Vagina (tissue), 2 donors: ENCODE results near the gene GLP1R.

ENCODE experiments used
- POLR2A ChIP-seq, 2 donors: fragments of 450-650 bp; IDR thresholded peaks; one replicate each; pipeline ENCODE4 v1.6.1; 2017; ENCODE audit warnings: antibody characterized with exemption in 2 of 2, mild to moderate bottlenecking in 2 of 2, moderate library complexity in 2 of 2
- POLR2AphosphoS5 ChIP-seq, 2 donors: sonication (generic); formaldehyde crosslinking; IDR thresholded peaks; one replicate each; pipeline ENCODE4 v1.9.0; 2017; ENCODE audit warnings: antibody characterized with exemption in 2 of 2, mild to moderate bottlenecking in 2 of 2, low read depth in 1 of 2; ENCODE audit not compliant: insufficient read depth in 1 of 2
- TF ChIP-seq, protein P1 (sequence below), 3 experiments: fragments of 450-650 bp in 2 of 3; fragments of 200-600 bp in 1 of 3; sonication (generic) in 1 of 3; IDR thresholded peaks; one replicate each; pipeline ENCODE4 v1.5.1; 2017 to 2019; ENCODE audit warnings: antibody characterized with exemption in 3 of 3, mild to moderate bottlenecking in 2 of 3, moderate library complexity in 2 of 3

DNA sequence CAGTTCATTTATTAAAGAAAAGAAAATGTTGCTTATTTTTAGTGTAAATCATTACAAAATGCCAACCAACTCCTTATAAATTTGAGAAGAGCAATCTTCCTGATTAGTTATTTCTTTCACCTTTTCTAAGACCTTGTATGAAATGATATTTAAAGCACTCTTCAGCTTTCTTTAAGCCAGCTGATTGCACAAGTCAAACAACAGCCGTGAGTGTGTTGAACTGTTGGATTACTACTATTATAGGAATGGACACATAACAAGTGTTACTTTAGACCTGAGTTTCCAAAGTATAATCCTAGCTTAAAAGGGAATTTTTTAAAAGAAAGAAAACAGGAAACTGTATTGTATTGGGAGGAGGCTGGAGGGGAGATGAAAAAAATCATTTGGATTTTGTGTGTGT lies 26.8 kb upstream of the GLP1R start:
- TF ChIP-seq, protein P1, sequence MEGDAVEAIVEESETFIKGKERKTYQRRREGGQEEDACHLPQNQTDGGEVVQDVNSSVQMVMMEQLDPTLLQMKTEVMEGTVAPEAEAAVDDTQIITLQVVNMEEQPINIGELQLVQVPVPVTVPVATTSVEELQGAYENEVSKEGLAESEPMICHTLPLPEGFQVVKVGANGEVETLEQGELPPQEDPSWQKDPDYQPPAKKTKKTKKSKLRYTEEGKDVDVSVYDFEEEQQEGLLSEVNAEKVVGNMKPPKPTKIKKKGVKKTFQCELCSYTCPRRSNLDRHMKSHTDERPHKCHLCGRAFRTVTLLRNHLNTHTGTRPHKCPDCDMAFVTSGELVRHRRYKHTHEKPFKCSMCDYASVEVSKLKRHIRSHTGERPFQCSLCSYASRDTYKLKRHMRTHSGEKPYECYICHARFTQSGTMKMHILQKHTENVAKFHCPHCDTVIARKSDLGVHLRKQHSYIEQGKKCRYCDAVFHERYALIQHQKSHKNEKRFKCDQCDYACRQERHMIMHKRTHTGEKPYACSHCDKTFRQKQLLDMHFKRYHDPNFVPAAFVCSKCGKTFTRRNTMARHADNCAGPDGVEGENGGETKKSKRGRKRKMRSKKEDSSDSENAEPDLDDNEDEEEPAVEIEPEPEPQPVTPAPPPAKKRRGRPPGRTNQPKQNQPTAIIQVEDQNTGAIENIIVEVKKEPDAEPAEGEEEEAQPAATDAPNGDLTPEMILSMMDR (IDR thresholded peaks at IDR 0.05): no peak
- TF ChIP-seq POLR2AphosphoS5 (IDR thresholded peaks at IDR 0.05; ENCODE audit: insufficient read depth in 1 of 2, low read depth in 1 of 2) (no peak), POLR2A (IDR thresholded peaks at IDR 0.05) (no peak)
